Endothelial cell of umbilical vein (primary cell): Measurements from ENCODE around the gene RPL22. TPM values are rescaled to one million over a fixed set of nuclear protein-coding genes. Genes with fewer than 3 reads are reported as not detected.

ENCODE experiments used
- BruUV-seq: library from RNA; stranded (reverse); fragments of 400-500 nt; replicated peaks from 2 replicates; lab custom pipeline; 2021; lab: Mats Ljungman, UMichigan
- CTCF ChIA-PET: fragments of 300-600, 350-600 bp; sonication (Branson Sonifier 250); formaldehyde crosslinking; loops from one replicate; lab custom pipeline; 2021; ENCODE audit warnings: antibody characterized with exemption, inconsistent platforms; lab: Charles Lee
- POLR2A ChIA-PET: fragments of 300-600, 350-600 bp; sonication (Branson Sonifier 250); formaldehyde crosslinking; loops from one replicate; lab custom pipeline; 2021; ENCODE audit warnings: antibody characterized with exemption, inconsistent platforms; lab: Charles Lee
- DNase-seq: peaks from one replicate; pipeline ENCODE4 v3.0.0-alpha.2; 2011; ENCODE audit warnings: low read depth, low spot score
- FAIRE-seq: peaks from 2 replicates; lab custom pipeline; 2011; peaks lifted over from hg19 to GRCh38; lab: Jason Lieb, UNC
- H2AFZ ChIP-seq: 2 replicates; pipeline ENCODE4 v1.6.0; 2012; ENCODE audit warnings: low read depth, low read length, control low read depth, inconsistent platforms
- H3K27ac ChIP-seq: 2 replicates; pipeline ENCODE4 v1.5.1; 2011; ENCODE audit warnings: low read depth, mild to moderate bottlenecking, control low read depth, low read length, moderate library complexity; ENCODE audit not compliant: insufficient read depth
- H3K27me3 ChIP-seq, 2 experiments: 2 replicates each; pipeline versions ENCODE4 v1.6.0 to v1.6.1; 2011; ENCODE audit warnings: low read length in 2 of 2, mixed read lengths in 1 of 2; ENCODE audit not compliant: control insufficient read depth in 2 of 2, insufficient read depth in 2 of 2
- H3K36me3 ChIP-seq, 2 experiments: 2 replicates in 1 of 2; 3 replicates in 1 of 2; pipeline ENCODE4 v1.5.1; 2011; ENCODE audit warnings: low read length in 2 of 2, mild to moderate bottlenecking in 1 of 2, moderate library complexity in 1 of 2; ENCODE audit not compliant: control insufficient read depth in 2 of 2, insufficient read depth in 2 of 2; ENCODE audit errors: extremely low read depth in 1 of 2
- H3K4me1 ChIP-seq: 3 replicates; pipeline ENCODE4 v1.5.1; 2011; ENCODE audit warnings: mild to moderate bottlenecking, low read length; ENCODE audit not compliant: control insufficient read depth, insufficient read depth; ENCODE audit errors: extremely low read depth
- H3K4me2 ChIP-seq: 2 replicates; pipeline ENCODE4 v1.6.1; 2011; ENCODE audit warnings: low read length, control low read depth, mixed read lengths; ENCODE audit not compliant: insufficient read depth
- H3K4me3 ChIP-seq, 3 experiments: fragments of 200-600 bp in 1 of 3; sonication (generic), shearing (Covaris generic) in 1 of 3; replicated peaks in 1 of 3; 2 replicates each; pipeline ENCODE4 v1.5.1; 2011 to 2016; ENCODE audit warnings: control low read depth in 3 of 3, low read length in 3 of 3, mild to moderate bottlenecking in 2 of 3, inconsistent platforms in 1 of 3, low read depth in 1 of 3, moderate library complexity in 1 of 3; ENCODE audit not compliant: insufficient read depth in 1 of 3
- H3K79me2 ChIP-seq: 2 replicates; pipeline ENCODE4 v1.6.0; 2012; ENCODE audit warnings: low read length, inconsistent platforms; ENCODE audit not compliant: control insufficient read depth, insufficient read depth
- H3K9ac ChIP-seq: replicated peaks from 2 replicates; pipeline ENCODE3; 2011; ENCODE audit warnings: low read length, control low read depth; ENCODE audit not compliant: insufficient read depth; ENCODE audit errors: extremely low read depth
- H3K9me1 ChIP-seq: replicated peaks from 3 replicates; pipeline ENCODE4 v1.6.0; 2011; ENCODE audit warnings: mild to moderate bottlenecking, low read length; ENCODE audit not compliant: control insufficient read depth, insufficient read depth; ENCODE audit errors: extremely low read depth
- H3K9me3 ChIP-seq: replicated peaks from 2 replicates; pipeline ENCODE4 v1.5.1; 2012; ENCODE audit warnings: low read length, inconsistent platforms; ENCODE audit not compliant: control insufficient read depth, insufficient read depth
- H4K20me1 ChIP-seq: replicated peaks from 2 replicates; pipeline ENCODE3; 2011; ENCODE audit warnings: mild to moderate bottlenecking, low read length; ENCODE audit not compliant: control insufficient read depth, insufficient read depth; ENCODE audit errors: extremely low read depth
- EZH2 ChIP-seq: IDR thresholded peaks from 2 replicates; pipeline ENCODE4 v1.6.1; 2012; ENCODE audit warnings: borderline replicate concordance, low read depth, mild to moderate bottlenecking, moderate library complexity, low read length, inconsistent platforms; ENCODE audit not compliant: severe bottlenecking
- GATA2 ChIP-seq: IDR thresholded peaks from 2 replicates; pipeline ENCODE4 v1.7.0; 2011; ENCODE audit warnings: low read depth, mild to moderate bottlenecking, moderate library complexity, mixed read lengths, low read length; ENCODE audit not compliant: insufficient read length, insufficient read depth
- JUN ChIP-seq: IDR thresholded peaks from 2 replicates; pipeline ENCODE4 v1.6.1; 2011; ENCODE audit warnings: borderline replicate concordance, low read depth; ENCODE audit not compliant: insufficient read length, insufficient read depth
- POLR2AphosphoS5 ChIP-seq: IDR thresholded peaks from 2 replicates; pipeline ENCODE4 v1.6.1; 2012; ENCODE audit warnings: low read depth, mild to moderate bottlenecking, control low read depth, low read length, moderate library complexity; ENCODE audit not compliant: insufficient read depth
- dilution Hi-C: fragments of 300-500 bp; cut with MboI; formaldehyde crosslinking; loops from one replicate; pipeline ENCODE4 v1.15.0; 2019; ENCODE audit warnings: low sequenced_read_pairs; ENCODE audit not compliant: extremely low pct_ligation_motif_present
- intact Hi-C: fragments of 100-400 bp; cut with micrococcal nuclease; formaldehyde crosslinking; loops from one replicate; pipeline ENCODE4 v1.10.0; 2022
- polyA plus RNA-seq, 4 experiments: library from polyadenylated mRNA; depleted of rRNA in 3 of 4; stranded (reverse) in 3 of 4; unstranded in 1 of 4; fragments of >200 nt; gene quantifications; 2 replicates each; pipeline versions ENCODE4 v1.2.1 to v1.2.3, GENCODE V29; 2011 to 2012; ENCODE audit warnings: missing spikeins in 1 of 4
- total RNA-seq: library from RNA; stranded (reverse); gene quantifications from 2 replicates; pipeline ENCODE4 v1.2.3, GENCODE V29; 2021
- TF ChIP-seq, protein P1 (sequence below), 2 donors: IDR thresholded peaks; 1 replicate in 1 of 2; 2 replicates in 1 of 2; pipeline ENCODE4 v1.5.1; 2011; ENCODE audit warnings: low read length in 2 of 2, mild to moderate bottlenecking in 2 of 2, moderate library complexity in 2 of 2, control low read depth in 1 of 2, inconsistent platforms in 1 of 2, low read depth in 1 of 2; ENCODE audit not compliant: insufficient read depth in 1 of 2; ENCODE audit errors: extremely low read depth in 1 of 2
- TF ChIP-seq, protein P2 (sequence below): IDR thresholded peaks from 2 replicates; pipeline ENCODE4 v1.6.1; 2011; ENCODE audit not compliant: insufficient read depth, insufficient read length

The RPL22 gene
- total and polyA plus RNA-seq, 2 donors (not counting 3 experiments of a cell fraction or from before 2014, with no cell fraction given), result 71.2 to 343 TPM

DNA sequence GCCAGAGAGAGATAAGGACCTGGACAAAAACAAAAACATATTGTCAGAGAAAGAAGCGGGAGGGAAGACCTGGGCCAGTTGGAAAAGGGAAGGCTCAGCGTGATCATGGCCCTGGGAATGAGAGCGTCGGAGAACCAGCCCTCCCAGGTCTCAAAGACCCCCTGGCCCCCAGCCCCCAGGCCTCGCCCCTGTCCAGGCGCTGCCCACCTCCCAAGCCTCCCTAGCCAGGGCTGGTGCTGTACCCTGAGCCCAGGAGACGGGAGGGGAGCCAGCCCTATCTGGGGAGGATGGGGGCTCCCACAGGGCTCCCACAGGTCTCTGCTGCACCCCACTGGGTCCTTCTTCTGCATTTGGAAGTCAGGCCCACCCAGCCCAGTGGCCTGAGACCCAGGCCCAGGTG, 34.4 kb downstream of the RPL22 start:
- dilution Hi-C loops, result no loop called here

More for the DNA sequence above, 34.4 kb downstream of the RPL22 start:
- Histone ChIP-seq H3K4me2 (no peak overlapping the region), H3K27me3 (no peaks in the 10 kb centered on the region), H2AFZ (no peak overlapping the region), H3K79me2 (no peaks in the 10 kb centered on the region), H3K4me3 (no peak overlapping the region), H3K9me3 (no peaks in the 10 kb centered on the region), H3K27ac (no peak overlapping the region), H3K4me1 (no peaks in the 10 kb centered on the region), H4K20me1 (no peaks in the 10 kb centered on the region), H3K9ac (no peak overlapping the region), H3K36me3 (no peaks in the 10 kb centered on the region), H3K9me1 (no peaks in the 10 kb centered on the region)
- BruUV-seq, result no TSS peak
- no peak for FAIRE-seq
- intact Hi-C loops, result no loop called here
- TF ChIP-seq, protein P1, sequence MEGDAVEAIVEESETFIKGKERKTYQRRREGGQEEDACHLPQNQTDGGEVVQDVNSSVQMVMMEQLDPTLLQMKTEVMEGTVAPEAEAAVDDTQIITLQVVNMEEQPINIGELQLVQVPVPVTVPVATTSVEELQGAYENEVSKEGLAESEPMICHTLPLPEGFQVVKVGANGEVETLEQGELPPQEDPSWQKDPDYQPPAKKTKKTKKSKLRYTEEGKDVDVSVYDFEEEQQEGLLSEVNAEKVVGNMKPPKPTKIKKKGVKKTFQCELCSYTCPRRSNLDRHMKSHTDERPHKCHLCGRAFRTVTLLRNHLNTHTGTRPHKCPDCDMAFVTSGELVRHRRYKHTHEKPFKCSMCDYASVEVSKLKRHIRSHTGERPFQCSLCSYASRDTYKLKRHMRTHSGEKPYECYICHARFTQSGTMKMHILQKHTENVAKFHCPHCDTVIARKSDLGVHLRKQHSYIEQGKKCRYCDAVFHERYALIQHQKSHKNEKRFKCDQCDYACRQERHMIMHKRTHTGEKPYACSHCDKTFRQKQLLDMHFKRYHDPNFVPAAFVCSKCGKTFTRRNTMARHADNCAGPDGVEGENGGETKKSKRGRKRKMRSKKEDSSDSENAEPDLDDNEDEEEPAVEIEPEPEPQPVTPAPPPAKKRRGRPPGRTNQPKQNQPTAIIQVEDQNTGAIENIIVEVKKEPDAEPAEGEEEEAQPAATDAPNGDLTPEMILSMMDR (IDR thresholded peaks at IDR 0.05; ENCODE audit: extremely low read depth in 1 of 2, insufficient read depth in 1 of 2, low read depth in 1 of 2, low read length in 2 of 2), result no peak
- TF ChIP-seq EZH2 (no peak), POLR2AphosphoS5 (no peak), GATA2 (no peak), JUN (no peak)
- TF ChIP-seq, protein P2, sequence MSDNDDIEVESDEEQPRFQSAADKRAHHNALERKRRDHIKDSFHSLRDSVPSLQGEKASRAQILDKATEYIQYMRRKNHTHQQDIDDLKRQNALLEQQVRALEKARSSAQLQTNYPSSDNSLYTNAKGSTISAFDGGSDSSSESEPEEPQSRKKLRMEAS, result no peak
- POLR2A ChIA-PET, result no interaction called here
- DNase-seq, result no peak
- CTCF ChIA-PET, result interaction anchor here (1.6 kb wide), 1 partner anchor 40 kb away, joined by 4 read pairs; no protein-coding TSS in a partner anchor
